ENCODE measurements around the gene RARB.

The RARB gene

DNA sequence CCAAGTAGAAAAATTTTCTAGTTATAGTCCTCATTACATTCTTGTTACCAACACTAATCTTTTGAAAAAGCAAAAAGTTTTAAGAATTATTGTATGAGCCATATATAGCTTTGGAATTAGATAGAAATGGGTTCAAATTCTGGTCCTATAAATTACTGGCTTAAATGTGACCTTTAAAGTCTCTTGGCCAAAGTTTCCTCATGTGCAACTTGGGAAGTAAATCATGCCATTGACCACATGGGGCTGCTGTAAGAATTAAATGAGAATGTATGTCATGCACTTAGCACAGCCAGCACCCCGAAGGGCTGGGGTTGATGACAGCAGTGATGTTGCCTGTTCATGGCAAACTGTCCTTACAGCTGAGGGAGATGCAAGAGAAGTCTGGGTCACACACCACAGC lies 128.4 kb downstream of the RARB start:
- DNase-seq = no peak

GRCh38 chr3:25557694-25558093 lies 129.6 kb downstream of the RARB start:
- no peak for DNase-seq

DNA sequence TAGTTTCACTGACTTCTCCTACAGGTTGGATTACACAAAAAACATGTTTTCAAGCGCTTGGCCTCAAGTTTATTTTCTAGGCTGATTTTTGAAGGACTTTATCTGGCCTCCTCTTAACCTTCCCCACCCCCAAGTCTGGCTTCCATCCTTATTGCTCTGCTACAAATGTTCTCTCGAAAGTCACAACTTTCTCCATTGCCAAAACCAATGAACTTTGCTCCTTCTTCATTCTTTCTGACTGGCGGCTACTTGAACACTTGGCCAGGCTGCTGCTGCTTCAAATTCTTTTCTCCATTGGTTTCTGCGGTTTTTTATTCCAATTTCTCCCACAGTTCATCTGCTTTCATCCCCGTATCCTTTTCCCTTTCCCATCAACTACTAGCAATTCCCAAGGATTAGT lies 130.1 kb downstream of the RARB start:
- no peak for DNase-seq

DNA sequence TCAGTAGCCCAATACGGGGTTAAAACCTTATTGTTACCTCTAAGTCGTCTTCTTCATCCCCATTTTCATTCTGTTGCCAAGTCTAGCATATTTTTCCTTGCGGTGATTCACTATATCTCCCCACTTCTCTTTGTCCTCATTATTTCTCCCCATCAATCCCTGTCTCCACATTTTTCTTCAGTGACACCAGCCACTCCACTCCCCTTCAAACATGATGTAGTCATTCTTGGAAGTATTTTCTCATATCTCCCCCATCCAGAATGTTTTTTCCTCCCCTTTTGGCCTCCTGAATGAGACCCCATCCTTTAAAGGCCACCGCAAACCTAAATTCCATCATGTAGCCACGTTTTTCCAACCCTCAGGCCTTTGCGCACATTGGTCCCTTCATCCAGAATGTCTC lies 130.7 kb downstream of the RARB start:
- no peak for DNase-seq

DNA sequence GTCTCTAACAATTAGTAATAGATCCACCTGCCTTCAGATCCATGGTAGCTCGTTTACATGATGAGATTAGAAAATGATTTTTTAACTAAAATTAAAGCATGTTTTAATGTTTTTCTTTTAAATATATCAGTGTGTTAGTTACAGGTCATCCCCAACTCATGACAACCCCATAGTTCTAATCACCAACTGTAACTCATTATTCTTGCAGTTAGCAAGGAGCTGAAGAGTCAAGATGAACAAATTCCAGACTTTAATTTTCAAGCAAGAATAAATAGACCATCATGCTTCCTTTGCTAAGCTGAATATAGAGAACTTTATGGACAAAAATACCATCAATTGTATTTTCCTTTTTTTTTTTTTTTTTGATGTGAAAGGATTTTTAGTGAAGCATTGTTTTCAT lies 135.5 kb downstream of the RARB start:
- no peak for DNase-seq

GRCh38 chr3:25564075-25564474 lies 136.0 kb downstream of the RARB start:
- no peak for DNase-seq

DNA sequence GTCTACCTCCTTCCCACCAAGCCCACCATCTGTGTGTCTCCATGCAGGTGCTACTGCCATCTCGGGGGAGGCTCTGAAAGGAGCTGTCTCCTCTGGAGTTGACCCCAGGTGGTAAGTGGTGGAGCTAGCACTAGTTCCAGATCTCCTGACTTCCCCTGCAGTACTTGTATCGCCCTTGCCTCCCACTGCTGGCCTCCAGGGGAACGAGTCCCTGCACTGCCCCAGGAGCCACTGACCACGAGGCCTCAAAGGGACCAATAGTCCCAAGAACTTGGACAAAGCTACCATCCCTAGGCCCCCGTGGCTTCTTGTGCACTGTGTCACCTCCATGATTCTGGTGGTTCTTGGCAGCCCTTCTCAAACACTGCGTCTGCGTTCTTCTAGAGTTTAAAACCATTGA lies 137.7 kb downstream of the RARB start:
- DNase-seq = no peak

- DNase-seq = no peak
These were observed 138.4 kb downstream of the RARB start for GRCh38 chr3:25566358-25566920.

GRCh38 chr3:25567388-25567787 lies 139.3 kb downstream of the RARB start:
- no peak for DNase-seq

DNA sequence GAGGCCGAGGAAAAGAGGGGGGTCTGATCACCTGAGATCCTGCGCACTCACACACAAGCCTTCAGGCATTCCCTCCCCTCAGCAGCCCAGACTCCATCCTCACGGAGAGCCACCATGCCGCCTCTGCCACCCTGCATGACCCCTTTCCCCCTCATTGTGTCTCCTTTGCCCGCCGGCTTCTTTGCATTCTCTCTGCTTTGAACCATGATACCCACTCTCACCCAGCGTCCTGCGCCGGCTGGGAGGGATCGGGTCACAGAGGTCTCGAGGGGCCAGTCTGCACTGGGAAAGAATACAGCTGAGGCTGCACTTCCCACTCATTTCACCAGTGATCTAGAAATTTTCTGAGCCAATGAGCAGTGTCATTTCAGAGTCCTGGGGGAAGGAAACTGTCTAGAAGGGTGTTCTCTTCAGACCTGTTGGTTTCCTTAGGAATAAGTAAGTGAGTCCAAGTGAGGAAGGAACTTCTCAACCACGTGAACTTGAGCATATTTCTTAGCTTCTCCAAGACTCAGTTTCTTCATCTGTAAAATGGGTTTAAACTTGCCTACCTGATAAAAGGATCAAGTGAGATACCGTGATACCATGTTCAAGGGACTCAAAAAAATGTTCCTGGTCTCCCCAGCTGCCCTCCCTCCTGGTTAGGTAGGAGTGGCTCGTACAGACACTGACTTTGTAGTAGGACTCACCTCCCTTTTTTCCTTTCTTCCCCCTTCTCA lies 139.9 kb downstream of the RARB start:
- DNase-seq = no peak

- no peak for DNase-seq
These were observed 140.5 kb downstream of the RARB start for GRCh38 chr3:25568525-25569078.

DNA sequence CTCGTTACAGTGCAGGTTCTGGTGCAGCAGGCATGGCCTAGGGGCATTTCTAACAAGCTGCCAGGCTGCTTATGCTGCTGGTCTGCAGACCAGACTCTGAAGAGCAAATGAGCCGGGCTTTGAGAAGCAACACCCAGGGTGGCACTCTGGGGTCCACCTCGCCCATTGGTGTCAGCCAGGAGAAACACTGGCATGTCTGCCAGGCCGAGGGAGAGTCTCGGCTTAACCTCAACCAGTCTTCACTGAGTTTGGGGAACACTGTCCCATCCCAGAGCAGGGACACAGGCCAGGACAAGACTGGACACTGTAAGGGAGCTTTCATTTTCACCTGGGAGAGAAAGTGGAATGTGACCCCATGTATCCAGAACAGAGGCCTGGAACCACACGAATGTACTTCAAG lies 143.2 kb downstream of the RARB start:
- DNase-seq = no peak

DNA sequence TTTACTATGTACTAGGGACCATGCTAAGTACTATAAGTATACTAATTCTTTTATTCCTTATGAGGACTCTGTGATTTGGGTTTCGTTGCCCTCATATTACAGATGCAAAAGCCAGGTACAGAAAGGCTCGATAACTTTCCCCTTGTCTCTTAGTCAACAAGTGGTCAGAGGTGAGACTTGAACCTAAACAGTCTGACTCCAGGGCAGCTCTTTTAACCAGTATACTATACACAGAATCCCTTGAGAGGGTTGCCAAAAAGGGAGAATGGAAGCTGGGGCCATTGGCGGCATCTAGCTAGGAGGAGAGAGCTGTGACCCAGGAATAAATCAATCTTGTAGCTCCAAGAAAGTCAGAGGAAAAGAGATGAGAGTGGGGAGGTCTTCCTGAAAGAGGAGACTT lies 144.3 kb downstream of the RARB start:
- no peak for DNase-seq

DNA sequence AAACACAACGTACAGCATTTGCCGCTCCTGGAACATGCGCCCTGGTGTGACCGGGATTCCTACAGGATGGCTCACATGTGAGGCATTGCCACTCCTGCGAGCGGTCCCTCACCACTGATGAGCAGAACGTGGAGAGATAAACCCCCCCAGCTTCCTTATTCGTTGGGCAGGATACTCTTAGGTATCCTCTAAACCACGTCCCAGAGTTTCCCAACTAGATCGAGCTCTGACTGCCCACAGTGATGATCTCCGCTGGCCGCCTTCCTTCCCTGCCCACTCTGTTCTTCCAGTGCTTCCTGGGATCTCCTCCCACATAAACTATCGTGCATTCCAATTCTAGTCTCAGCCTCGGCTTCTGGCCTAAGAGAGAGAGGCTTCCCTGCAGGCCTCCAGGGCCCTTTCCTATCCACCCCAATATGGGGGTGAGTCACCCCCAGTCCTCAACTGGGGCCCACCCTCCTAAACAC lies 144.9 kb downstream of the RARB start:
- no peak for DNase-seq

GRCh38 chr3:25573386-25574171 lies 145.5 kb downstream of the RARB start:
- DNase-seq = no peak

DNA sequence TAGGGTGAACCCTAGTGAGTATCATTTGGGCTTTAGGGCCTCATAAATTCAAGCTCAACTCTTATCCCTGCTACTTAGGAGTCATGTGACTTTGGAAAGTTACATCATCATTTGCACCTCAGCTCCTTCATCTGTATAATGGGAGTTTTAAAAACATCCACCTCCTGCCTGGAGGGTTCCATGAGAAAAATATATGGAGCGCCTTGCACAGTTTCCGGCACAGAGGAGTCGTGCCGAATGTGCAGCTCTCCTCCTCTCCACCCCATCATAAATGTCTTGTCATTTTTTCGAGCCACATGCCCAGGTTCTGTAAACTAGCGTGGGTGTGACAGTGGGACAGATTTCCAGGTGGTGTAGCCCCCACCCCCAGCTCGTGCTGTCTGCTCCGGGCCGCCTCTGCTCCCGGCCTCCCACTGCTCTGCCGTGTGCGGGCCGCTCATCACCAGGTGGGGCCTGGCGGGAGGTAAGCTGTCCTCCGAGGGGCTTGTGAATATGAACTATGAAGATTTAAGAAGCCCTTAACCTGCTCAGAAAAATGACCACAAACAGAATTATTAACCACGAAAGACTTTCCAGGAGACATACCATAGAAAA lies 146.2 kb downstream of the RARB start:
- no peak for DNase-seq

DNA sequence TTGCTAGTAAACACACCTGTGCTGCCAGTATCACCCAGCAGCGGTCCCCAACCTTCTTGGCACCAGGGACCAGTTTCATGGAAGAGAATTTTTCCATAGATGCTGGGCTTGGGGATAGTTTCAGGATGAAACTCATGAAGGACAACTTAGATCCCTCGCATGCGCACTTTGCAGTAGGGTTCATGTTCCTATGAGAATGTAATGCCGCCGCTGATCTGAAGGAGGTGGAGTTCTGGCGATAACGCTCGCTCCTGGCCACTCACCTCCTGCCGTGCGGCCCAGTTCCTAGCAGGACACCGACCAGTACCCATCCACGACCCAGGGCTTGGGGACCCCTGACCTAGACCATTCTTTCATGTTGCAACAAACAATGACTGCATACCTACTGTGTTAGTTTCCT lies 146.9 kb downstream of the RARB start:
- DNase-seq = no peak

DNA sequence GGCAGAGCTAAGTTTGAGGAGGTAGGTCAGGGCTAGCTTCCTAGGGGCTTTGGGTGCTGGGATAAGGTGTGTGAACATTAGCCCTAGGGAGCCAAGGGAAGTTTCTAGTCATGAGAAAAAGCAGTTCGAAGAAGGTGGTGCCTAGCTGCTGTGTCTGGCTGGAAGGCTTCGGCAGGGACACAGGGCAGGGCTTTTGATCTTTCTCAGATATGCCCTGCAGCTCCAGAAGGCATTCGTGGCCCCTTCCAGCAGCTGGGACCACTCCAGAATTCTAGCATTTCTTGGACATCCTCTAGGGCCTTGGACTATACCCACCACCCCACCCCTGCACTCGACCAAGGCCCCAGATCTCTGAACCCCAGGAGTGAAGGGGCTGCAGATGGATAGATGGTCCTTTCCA lies 148.1 kb downstream of the RARB start:
- no peak for DNase-seq

GRCh38 chr3:25576831-25577454 lies 148.9 kb downstream of the RARB start:
- DNase-seq = no peak

DNA sequence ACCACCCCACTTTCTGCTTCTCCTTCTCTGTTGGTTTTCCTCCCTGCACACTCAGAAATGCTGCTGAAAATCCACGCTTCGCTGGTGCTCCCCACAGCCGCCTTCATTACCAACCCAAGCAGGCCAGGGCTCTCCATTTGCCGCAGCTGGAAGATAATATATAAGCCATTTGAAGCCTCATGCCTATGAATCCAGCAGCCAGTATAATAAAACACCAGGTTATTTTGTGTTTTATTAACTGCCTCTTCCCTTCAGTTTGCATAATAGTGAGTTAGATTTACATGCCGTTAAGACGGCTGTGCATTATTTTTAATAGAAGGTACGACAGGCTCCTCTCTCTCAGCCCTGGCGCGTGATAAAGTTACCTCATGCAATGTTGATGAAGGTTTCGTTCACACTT lies 150.0 kb downstream of the RARB start:
- DNase-seq = no peak

DNA sequence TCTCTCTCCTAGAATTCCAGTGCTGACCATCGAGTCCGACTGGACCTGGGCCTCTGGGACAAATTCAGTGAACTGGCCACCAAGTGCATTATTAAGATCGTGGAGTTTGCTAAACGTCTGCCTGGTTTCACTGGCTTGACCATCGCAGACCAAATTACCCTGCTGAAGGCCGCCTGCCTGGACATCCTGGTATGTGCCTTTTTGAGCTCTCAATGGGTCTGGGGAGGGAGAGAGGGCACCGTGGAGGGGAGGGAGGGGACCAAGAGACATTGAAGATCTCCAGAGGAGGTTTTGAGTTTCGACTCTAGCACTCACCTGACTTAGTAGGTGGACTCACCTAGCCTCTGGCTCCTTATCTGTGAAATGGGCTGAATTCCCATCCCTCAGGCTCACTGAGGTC lies 152.5 kb downstream of the RARB start:
- no peak for DNase-seq

- DNase-seq = no peak
These were observed 153.3 kb downstream of the RARB start for GRCh38 chr3:25581335-25581734.

- DNase-seq = no peak
These were observed 153.8 kb downstream of the RARB start for GRCh38 chr3:25581823-25582222.

Measured in CD4-positive, alpha-beta T cell treated with Interleukin-4 for 1 hour (primary cell).